WTC11 (cell line): ENCODE results near the gene RGS5. TPM values are rescaled to one million over a fixed set of nuclear protein-coding genes. Genes with fewer than 3 reads are reported as not detected.

Experiments used
- ATAC-seq: fragments of 200-7000 bp; cut with Tn5 transposase; 2 replicates; pipeline ENCODE4 v1.10.0; 2021; ENCODE audit warnings: mild to moderate bottlenecking, moderate library complexity
- CTCF ChIA-PET: fragments of 300-600 bp; sonication (Branson Sonifier 250); formaldehyde crosslinking; loops from one replicate; lab custom pipeline; 2021; ENCODE audit warnings: antibody characterized with exemption; lab: Charles Lee
- POLR2A ChIA-PET: fragments of 350-600 bp; sonication (Branson Sonifier 250); formaldehyde crosslinking; loops from one replicate; lab custom pipeline; 2021; ENCODE audit warnings: antibody characterized with exemption; lab: Charles Lee
- DNase-seq: peaks from one replicate; pipeline ENCODE4 v3.0.0; 2021; ENCODE audit warnings: low spot score
- H3K27ac Mint-ChIP-seq: 2 replicates; pipeline ENCODE4 v1.8.0; 2021; ENCODE audit warnings: mixed read lengths
- H3K27me3 Mint-ChIP-seq: 2 replicates; pipeline ENCODE4 v1.8.0; 2021; ENCODE audit warnings: low read depth, mild to moderate bottlenecking, moderate library complexity, mixed read lengths
- H3K36me3 Mint-ChIP-seq: 2 replicates; pipeline ENCODE4 v1.8.0; 2021; ENCODE audit warnings: mixed read lengths
- H3K4me1 Mint-ChIP-seq: 2 replicates; pipeline ENCODE4 v1.8.0; 2022; ENCODE audit warnings: mixed read lengths
- H3K4me3 Mint-ChIP-seq: 2 replicates; pipeline ENCODE4 v1.8.0; 2021; ENCODE audit warnings: mild to moderate bottlenecking, moderate library complexity, mixed read lengths
- H3K9me3 Mint-ChIP-seq: 2 replicates; pipeline ENCODE4 v1.8.0; 2021; ENCODE audit warnings: mixed read lengths
- AFF4 ChIP-seq: sonication (generic); formaldehyde crosslinking; IDR thresholded peaks from 2 replicates; pipeline ENCODE4 v1.8.1; 2023; ENCODE audit warnings: mild to moderate bottlenecking, missing genetic modification reagents, borderline replicate concordance
- ATF2 ChIP-seq: sonication (generic); formaldehyde crosslinking; IDR thresholded peaks from 2 replicates; pipeline ENCODE4 v1.8.1; 2022; ENCODE audit warnings: low read depth, missing genetic modification reagents, borderline replicate concordance
- GRHL2 ChIP-seq: fragments of 250-450 bp; sonication (Bioruptor Pico); IDR thresholded peaks from 2 replicates; pipeline ENCODE4 v1.8.0; 2022; ENCODE audit warnings: mild to moderate bottlenecking, moderate library complexity; ENCODE audit not compliant: insufficient replicate concordance, severe bottlenecking
- JAZF1 ChIP-seq: fragments of 250-450 bp; sonication (Bioruptor Pico); IDR thresholded peaks from 2 replicates; pipeline ENCODE4 v1.9.0; 2021; ENCODE audit warnings: moderate library complexity, mild to moderate bottlenecking, inconsistent platforms
- NFE2L1 ChIP-seq: sonication (generic); formaldehyde crosslinking; IDR thresholded peaks from 2 replicates; pipeline ENCODE4 v1.8.1; 2023; ENCODE audit warnings: missing genetic modification reagents
- OVOL2 ChIP-seq: fragments of 250-450 bp; sonication (Bioruptor Pico); IDR thresholded peaks from 2 replicates; pipeline ENCODE4 v1.9.0; 2021; ENCODE audit warnings: mild to moderate bottlenecking, borderline replicate concordance
- PRRX2 ChIP-seq: fragments of 250-450 bp; sonication (Bioruptor Pico); IDR thresholded peaks from 2 replicates; pipeline ENCODE4 v1.8.0; 2021; ENCODE audit warnings: mild to moderate bottlenecking
- TEAD4 ChIP-seq: sonication (generic); formaldehyde crosslinking; IDR thresholded peaks from 2 replicates; pipeline ENCODE4 v1.8.0; 2022; ENCODE audit warnings: mild to moderate bottlenecking, missing genetic modification reagents
- ZBTB21 ChIP-seq: sonication (generic); formaldehyde crosslinking; IDR thresholded peaks from 2 replicates; pipeline ENCODE4 v1.8.1; 2023; ENCODE audit warnings: mild to moderate bottlenecking, missing genetic modification reagents, borderline replicate concordance
- ZNF219 ChIP-seq: sonication (generic); formaldehyde crosslinking; IDR thresholded peaks from 2 replicates; pipeline ENCODE4 v1.8.0; 2023; ENCODE audit warnings: missing genetic modification reagents, mild to moderate bottlenecking, borderline replicate concordance
- ZNF232 ChIP-seq: sonication (generic); formaldehyde crosslinking; IDR thresholded peaks from 2 replicates; pipeline ENCODE4 v1.8.0; 2022; ENCODE audit warnings: mild to moderate bottlenecking, missing genetic modification reagents
- ZNF532 ChIP-seq: fragments of 250-450 bp; sonication (Bioruptor Pico); IDR thresholded peaks from 2 replicates; pipeline ENCODE4 v1.9.0; 2021; ENCODE audit warnings: mild to moderate bottlenecking, borderline replicate concordance
- total RNA-seq: library from RNA; stranded (reverse); gene quantifications from 3 replicates; pipeline ENCODE4 v1.2.3, GENCODE V29; 2021

The RGS5 gene
- total RNA-seq, 1 experiment from 2014 or later: 23.6 TPM

- TF ChIP-seq ATF2 (CRISPR knock-in tag): no peak
- TF ChIP-seq, all 79 proteins: peak for 0
Observed at GRCh38 chr1:163161337-163161736, 41.4 kb downstream of the RGS5 start (continued).

- H3K27me3 Mint-ChIP-seq: no peaks in the 10 kb centered on the region
- POLR2A ChIA-PET: no interaction called here
- peaks cover 27% of the 10 kb centered on the region for H3K4me1 Mint-ChIP-seq
- H3K27ac Mint-ChIP-seq: peak overlapping the region; percentile 23; the same call in 1 of the 2 replicates
- peak; percentile 13 for DNase-seq
- ATAC-seq: peak; percentile 91
- no peak overlapping the region for H3K4me3 Mint-ChIP-seq
- TF ChIP-seq AFF4 (CRISPR knock-in tag) (no peak), ZNF532 (no peak)
- peaks cover 37% of the 10 kb centered on the region for H3K36me3 Mint-ChIP-seq
- peaks cover 34% of the 10 kb centered on the region for H3K9me3 Mint-ChIP-seq
- CTCF ChIA-PET: no interaction called here
Observed at GRCh38 chr1:163155606-163156005, 47.1 kb downstream of the RGS5 start.

GRCh38 chr1:163148911-163149310 is 53.8 kb downstream of the RGS5 start:
- ChIA-PET CTCF (interaction anchor here (1.1 kb wide), 2 partner anchors 26 to 295 kb away, joined by 3 to 4 read pairs; no protein-coding TSS in a partner anchor), POLR2A (no interaction called here)
- H3K27ac Mint-ChIP-seq: no peak overlapping the region
- TF ChIP-seq ZNF532 (no peak), NFE2L1 (no peak), GRHL2 (no peak), JAZF1 (CRISPR knock-in tag) (no peak), ZBTB21 (no peak), TEAD4 (CRISPR knock-in tag) (no peak), ZNF232 (CRISPR knock-in tag) (no peak), PRRX2 (CRISPR knock-in tag) (no peak), OVOL2 (CRISPR knock-in tag) (no peak), ZNF219 (CRISPR knock-in tag) (no peak)
- H3K27me3 Mint-ChIP-seq: no peaks in the 10 kb centered on the region
- ATAC-seq (no peak), DNase-seq (no peak)
- no peaks in the 10 kb centered on the region for H3K9me3 Mint-ChIP-seq
- no peak overlapping the region for H3K4me3 Mint-ChIP-seq
- peaks cover 7% of the 10 kb centered on the region; the same call in 1 of the 2 replicates for H3K36me3 Mint-ChIP-seq
- peaks cover 13% of the 10 kb centered on the region for H3K4me1 Mint-ChIP-seq
